Measurements from ENCODE around the gene OR52N5. TPM values are rescaled to one million over a fixed set of nuclear protein-coding genes. Genes with fewer than 3 reads are reported as not detected.

OR52N5 gene
- total and polyA plus RNA-seq, 9 of the 15 experiments (the other 6 are each of a cell fraction or from before 2014, with no cell fraction given), result not detected

- TF ChIP-seq XRCC3 (IDR thresholded peaks at IDR 0.05), result no peak
- TF ChIP-seq GATAD2B (IDR thresholded peaks at IDR 0.05; ENCODE audit: borderline replicate concordance), result no peak
- no peak for TF ChIP-seq PPARD (CRISPR knock-in tag; IDR thresholded peaks at IDR 0.05)
- TF ChIP-seq ATF2 (CRISPR knock-in tag; IDR thresholded peaks at IDR 0.05), result no peak
- no peak for TF ChIP-seq SMC3 (conservative IDR thresholded peaks at IDR 0.05; ENCODE audit: insufficient read depth, low read depth, low read length)
- no peak for TF ChIP-seq GTF2B (IDR thresholded peaks at IDR 0.05; ENCODE audit: extremely low read depth, insufficient read length)
- TF ChIP-seq NCOR1 (IDR thresholded peaks at IDR 0.05), result peak; percentile 77
- peak; percentile 95 for TF ChIP-seq SMARCA4 (IDR thresholded peaks at IDR 0.05)
- TF ChIP-seq RCOR1 (IDR thresholded peaks at IDR 0.05; ENCODE audit: borderline replicate concordance in 1 of 2, low read depth in 2 of 2, low read length in 2 of 2), result peak in 1 of 2 experiments; percentile 40; a peak in 1 of 4 replicates
- no peak for TF ChIP-seq KDM2B (CRISPR knock-in tag; IDR thresholded peaks at IDR 0.05)
- TF ChIP-seq GTF2A2 (tag; IDR thresholded peaks at IDR 0.05), result no peak
- TF ChIP-seq SRF (CRISPR knock-in tag; IDR thresholded peaks at IDR 0.05), result no peak
- TF ChIP-seq BRF2 (IDR thresholded peaks at IDR 0.05; ENCODE audit: borderline replicate concordance, insufficient read depth, insufficient read length), result no peak
- TF ChIP-seq ZBTB7A (IDR thresholded peaks at IDR 0.05; ENCODE audit: borderline replicate concordance, control insufficient read depth, low read depth, low read length), result no peak
- no peak; a peak in 1 of 4 replicates for TF ChIP-seq HDAC1 (IDR thresholded peaks at IDR 0.05)
- TF ChIP-seq CXXC5 (CRISPR knock-in tag; IDR thresholded peaks at IDR 0.05), result no peak
- TF ChIP-seq HMBOX1 (IDR thresholded peaks at IDR 0.05), result no peak
These were observed 27.0 kb upstream of the OR52N5 start (continued) for GRCh38 chr11:5809905-5810795.

Measured in K562 (cell line).